Measurements from ENCODE around the gene MRPL55. TPM values are rescaled to one million over a fixed set of nuclear protein-coding genes. Genes with fewer than 3 reads are reported as not detected.

MRPL55 gene
- polyA plus RNA-seq, 1 donor (not counting 4 experiments of a cell fraction or from before 2014, with no cell fraction given), result 28.4 TPM

DNA sequence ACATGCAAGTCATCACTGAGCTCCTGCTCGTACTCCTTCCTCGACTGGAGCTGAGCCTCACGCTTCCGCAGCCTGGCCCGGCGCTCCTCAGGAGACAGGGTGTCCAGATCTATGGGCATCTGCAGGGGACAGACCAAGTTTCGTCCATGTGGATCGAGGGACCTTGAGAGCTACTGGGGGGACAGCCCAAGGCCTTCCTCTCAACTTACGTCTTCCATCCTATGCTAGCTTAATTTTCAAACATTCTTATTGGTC is 2.4 kb downstream of the MRPL55 start:
- dilution Hi-C loops (cut with MboI; ENCODE audit: extremely low pct_ligation_motif_present, low sequenced_read_pairs), result no loop called here
- Histone ChIP-seq H4K20me1 (ENCODE audit: control insufficient read depth, extremely low read depth, insufficient read depth, low read length) (no peaks in the 10 kb centered on the region), H3K4me2 (ENCODE audit: control insufficient read depth, extremely low read depth, insufficient read depth, low read depth, low read length) (no peak overlapping the region), H3K79me2 (ENCODE audit: control insufficient read depth, insufficient read depth, low read length) (peaks cover 24% of the 10 kb centered on the region), H2AFZ (ENCODE audit: control insufficient read depth, low read length) (no peak overlapping the region), H3K4me3 (ENCODE audit: control insufficient read depth in 2 of 3, extremely low read depth in 1 of 3, insufficient read depth in 2 of 3, low read depth in 1 of 3, low read length in 3 of 3) (no peak overlapping the region), H3K27ac (ENCODE audit: control insufficient read depth, insufficient read depth, low read length) (no peak overlapping the region), H3K27me3 (ENCODE audit: control insufficient read depth, extremely low read depth, insufficient read depth, low read length) (no peaks in the 10 kb centered on the region), H3K9ac (ENCODE audit: control insufficient read depth, extremely low read depth, insufficient read depth, low read length) (no peak overlapping the region), H3K4me1 (ENCODE audit: control insufficient read depth, extremely low read depth, insufficient read depth, low read length) (peaks cover 17% of the 10 kb centered on the region), H3K9me3 (ENCODE audit: control insufficient read depth, low read depth, low read length) (no peaks in the 10 kb centered on the region), H3K9me1 (ENCODE audit: control insufficient read depth, extremely low read depth, insufficient read depth, low read length) (no peaks in the 10 kb centered on the region), H3K36me3 (ENCODE audit: control insufficient read depth in 2 of 2, extremely low read depth in 1 of 2, insufficient read depth in 2 of 2, low read length in 2 of 2) (peaks cover 3 to 14% of the 10 kb centered on the region in 2 experiments)
- DNase-seq (ENCODE audit: low read depth, low spot score) (no peak), FAIRE-seq (no peak)
- no peak for TF ChIP-seq EZH2 (IDR thresholded peaks at IDR 0.05; ENCODE audit: low read length)
- TF ChIP-seq, protein P1, sequence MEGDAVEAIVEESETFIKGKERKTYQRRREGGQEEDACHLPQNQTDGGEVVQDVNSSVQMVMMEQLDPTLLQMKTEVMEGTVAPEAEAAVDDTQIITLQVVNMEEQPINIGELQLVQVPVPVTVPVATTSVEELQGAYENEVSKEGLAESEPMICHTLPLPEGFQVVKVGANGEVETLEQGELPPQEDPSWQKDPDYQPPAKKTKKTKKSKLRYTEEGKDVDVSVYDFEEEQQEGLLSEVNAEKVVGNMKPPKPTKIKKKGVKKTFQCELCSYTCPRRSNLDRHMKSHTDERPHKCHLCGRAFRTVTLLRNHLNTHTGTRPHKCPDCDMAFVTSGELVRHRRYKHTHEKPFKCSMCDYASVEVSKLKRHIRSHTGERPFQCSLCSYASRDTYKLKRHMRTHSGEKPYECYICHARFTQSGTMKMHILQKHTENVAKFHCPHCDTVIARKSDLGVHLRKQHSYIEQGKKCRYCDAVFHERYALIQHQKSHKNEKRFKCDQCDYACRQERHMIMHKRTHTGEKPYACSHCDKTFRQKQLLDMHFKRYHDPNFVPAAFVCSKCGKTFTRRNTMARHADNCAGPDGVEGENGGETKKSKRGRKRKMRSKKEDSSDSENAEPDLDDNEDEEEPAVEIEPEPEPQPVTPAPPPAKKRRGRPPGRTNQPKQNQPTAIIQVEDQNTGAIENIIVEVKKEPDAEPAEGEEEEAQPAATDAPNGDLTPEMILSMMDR (optimal IDR thresholded peaks at IDR 0.05 in 1 of 3, IDR thresholded peaks at IDR 0.05 in 1 of 3, conservative IDR thresholded peaks at IDR 0.05 in 1 of 3; ENCODE audit: extremely low read depth in 1 of 3, insufficient read depth in 2 of 3, low read length in 3 of 3), result no peak

DNA sequence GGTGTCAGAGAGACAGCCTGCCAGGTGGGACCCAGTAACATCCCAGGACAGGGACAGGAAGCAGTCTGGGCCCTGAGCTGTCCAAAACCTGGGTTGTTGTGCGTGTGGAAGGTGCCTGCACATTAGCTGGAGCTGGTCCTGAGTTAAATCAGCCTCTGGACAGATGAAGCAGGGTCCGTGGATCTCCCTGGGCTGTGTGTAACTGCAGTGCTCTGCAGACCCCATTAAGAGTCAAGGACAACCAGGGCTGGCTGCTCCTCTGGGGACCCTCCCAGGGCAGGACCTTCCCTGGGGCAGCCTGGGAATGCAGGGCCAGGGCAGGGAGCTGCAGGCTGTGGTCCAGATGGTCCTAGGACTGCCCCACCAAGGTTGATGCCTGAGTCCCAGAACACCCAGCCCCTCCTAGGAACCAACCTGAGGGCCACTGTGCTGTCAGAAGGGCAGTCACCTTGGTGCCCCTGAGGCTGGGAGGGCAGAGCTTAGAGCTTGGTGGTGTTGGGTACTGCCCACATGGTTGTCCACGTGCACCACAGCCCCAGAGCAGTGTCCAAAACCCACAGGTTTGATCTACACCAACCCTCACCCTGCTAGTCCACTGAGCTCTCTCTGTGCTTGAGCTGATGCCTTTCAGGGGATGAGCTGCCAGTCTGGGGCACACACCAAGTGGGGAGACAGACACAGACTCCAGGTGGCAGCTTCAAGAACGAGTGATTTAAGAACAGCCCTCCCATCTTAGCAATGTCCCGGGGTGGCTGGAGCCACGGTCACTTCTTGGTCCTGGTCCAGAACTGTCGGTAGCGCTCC is 2.9 kb downstream of the MRPL55 start:
- Histone ChIP-seq H3K36me3 (ENCODE audit: control insufficient read depth in 2 of 2, extremely low read depth in 1 of 2, insufficient read depth in 2 of 2, low read length in 2 of 2) (peaks cover 4 to 14% of the 10 kb centered on the region in 2 experiments), H3K9me1 (ENCODE audit: control insufficient read depth, extremely low read depth, insufficient read depth, low read length) (no peaks in the 10 kb centered on the region), H3K27me3 (ENCODE audit: control insufficient read depth, extremely low read depth, insufficient read depth, low read length) (no peaks in the 10 kb centered on the region), H3K4me1 (ENCODE audit: control insufficient read depth, extremely low read depth, insufficient read depth, low read length) (peaks cover 17% of the 10 kb centered on the region), H3K4me2 (ENCODE audit: control insufficient read depth, extremely low read depth, insufficient read depth, low read depth, low read length) (no peak overlapping the region), H2AFZ (ENCODE audit: control insufficient read depth, low read length) (no peak overlapping the region), H3K9ac (ENCODE audit: control insufficient read depth, extremely low read depth, insufficient read depth, low read length) (no peak overlapping the region), H3K4me3 (ENCODE audit: control insufficient read depth in 2 of 3, extremely low read depth in 1 of 3, insufficient read depth in 2 of 3, low read depth in 1 of 3, low read length in 3 of 3) (no peak overlapping the region), H3K79me2 (ENCODE audit: control insufficient read depth, insufficient read depth, low read length) (peaks cover 28% of the 10 kb centered on the region), H4K20me1 (ENCODE audit: control insufficient read depth, extremely low read depth, insufficient read depth, low read length) (no peaks in the 10 kb centered on the region), H3K27ac (ENCODE audit: control insufficient read depth, insufficient read depth, low read length) (no peak overlapping the region), H3K9me3 (ENCODE audit: control insufficient read depth, low read depth, low read length) (no peaks in the 10 kb centered on the region)
- no peak for DNase-seq (ENCODE audit: low read depth, low spot score)
- no peak for TF ChIP-seq EZH2 (IDR thresholded peaks at IDR 0.05; ENCODE audit: low read length)
- TF ChIP-seq, protein P1 (optimal IDR thresholded peaks at IDR 0.05 in 1 of 3, IDR thresholded peaks at IDR 0.05 in 1 of 3, conservative IDR thresholded peaks at IDR 0.05 in 1 of 3; ENCODE audit: extremely low read depth in 1 of 3, insufficient read depth in 2 of 3, low read length in 3 of 3), result no peak
- dilution Hi-C loops (cut with MboI; ENCODE audit: extremely low pct_ligation_motif_present, low sequenced_read_pairs), result no loop called here
- FAIRE-seq, result no peak

Data from keratinocyte (primary cell).